Panc1 (cell line): Measurements from ENCODE around the gene DDX25. TPM values are rescaled to one million over a fixed set of nuclear protein-coding genes. Genes with fewer than 3 reads are reported as not detected.

Source experiments
- ATAC-seq: fragments of 200-7000 bp; cut with Tn5 transposase; 2 replicates; pipeline ENCODE4 v1.9.1; 2020; ENCODE audit warnings: mild to moderate bottlenecking, moderate library complexity
- BruUV-seq: library from RNA; stranded (reverse); fragments of 400-500 nt; replicated peaks from 2 replicates; lab custom pipeline; 2021; lab: Mats Ljungman, UMichigan
- CTCF ChIA-PET: fragments of 300-600 bp; sonication (Branson Sonifier 250); formaldehyde crosslinking; loops from one replicate; lab custom pipeline; 2022; ENCODE audit warnings: antibody characterized with exemption; lab: Charles Lee
- POLR2A ChIA-PET: fragments of 300-600 bp; sonication (Branson Sonifier 250); formaldehyde crosslinking; loops from one replicate; lab custom pipeline; 2022; ENCODE audit warnings: antibody characterized with exemption; lab: Charles Lee
- DNase-seq: peaks from one replicate; pipeline ENCODE4 v3.0.0-alpha.2; 2010; ENCODE audit warnings: low read depth, low spot score
- H3K27ac ChIP-seq: 2 replicates; pipeline ENCODE4 v1.5.1; 2011; ENCODE audit warnings: mild to moderate bottlenecking, low read length, inconsistent platforms
- H3K27me3 ChIP-seq: fragments of 200-500 bp; sonication (Bioruptor generic); 2 replicates; pipeline ENCODE4 v1.6.0; 2014; ENCODE audit warnings: low read length, inconsistent platforms; ENCODE audit not compliant: control insufficient read depth, insufficient read depth
- H3K36me3 ChIP-seq: fragments of 200-500 bp; sonication (Bioruptor generic); 2 replicates; pipeline ENCODE4 v1.5.1; 2014; ENCODE audit warnings: inconsistent platforms, mild to moderate bottlenecking, low read length, moderate library complexity; ENCODE audit not compliant: control insufficient read depth, insufficient read depth
- H3K4me1 ChIP-seq: 2 replicates; pipeline ENCODE4 v1.5.1; 2011; ENCODE audit warnings: inconsistent platforms, mild to moderate bottlenecking, low read length, moderate library complexity; ENCODE audit not compliant: control insufficient read depth, insufficient read depth
- H3K4me3 ChIP-seq, 2 experiments: 2 replicates each; pipeline ENCODE4 v1.5.1; 2011 to 2012; ENCODE audit warnings: low read depth in 2 of 2, low read length in 2 of 2, mild to moderate bottlenecking in 2 of 2, inconsistent platforms in 1 of 2, moderate library complexity in 1 of 2
- H3K9me3 ChIP-seq: fragments of 200-500 bp; sonication (Bioruptor generic); 2 replicates; pipeline ENCODE4 v1.5.1; 2014; ENCODE audit warnings: low read depth, mild to moderate bottlenecking, inconsistent platforms, low read length, moderate library complexity; ENCODE audit not compliant: control insufficient read depth, insufficient read depth
- POLR2AphosphoS5 ChIP-seq: IDR thresholded peaks from 2 replicates; pipeline ENCODE4 v1.6.1; 2012; ENCODE audit warnings: mild to moderate bottlenecking, low read depth, low read length, moderate library complexity
- SIN3A ChIP-seq: IDR thresholded peaks from 2 replicates; pipeline ENCODE4 v1.6.1; 2012; ENCODE audit warnings: low read depth, mild to moderate bottlenecking, low read length, moderate library complexity, borderline replicate concordance; ENCODE audit not compliant: insufficient read depth
- TCF7L2 ChIP-seq: IDR thresholded peaks from 2 replicates; pipeline ENCODE4 v1.6.1; 2011; ENCODE audit warnings: mild to moderate bottlenecking, low read depth, low read length, inconsistent platforms
- in situ Hi-C: cut with HindIII; loops from 2 replicates; pipeline ENCODE4 v1.10.0; 2016; ENCODE audit warnings: low sequenced_read_pairs, low pct_unique_long_range_greater_than_20kb
- intact Hi-C: fragments of 100-400 bp; cut with micrococcal nuclease; formaldehyde crosslinking; loops from one replicate; pipeline ENCODE4 v1.10.0; 2022; ENCODE audit not compliant: unreplicated experiment
- total RNA-seq: library from RNA; stranded (reverse); gene quantifications from one replicate; pipeline ENCODE4 v1.2.1, GENCODE V29; 2021; ENCODE audit not compliant: unreplicated experiment
- TF ChIP-seq, protein P1 (sequence below): fragments of 450-650 bp; IDR thresholded peaks from 2 replicates; pipeline ENCODE4 v1.5.1; 2017; ENCODE audit warnings: mild to moderate bottlenecking
- TF ChIP-seq, protein P2 (sequence below), 2 experiments: IDR thresholded peaks; 2 replicates each; pipeline ENCODE4 v1.6.1; 2011 to 2012; ENCODE audit warnings: low read depth in 2 of 2, control low read depth in 1 of 2, low read length in 1 of 2, mild to moderate bottlenecking in 1 of 2, moderate library complexity in 1 of 2; ENCODE audit not compliant: insufficient read depth in 1 of 2

DDX25 gene
- total RNA-seq, 1 experiment from 2014 or later, result 0.15 TPM

DNA sequence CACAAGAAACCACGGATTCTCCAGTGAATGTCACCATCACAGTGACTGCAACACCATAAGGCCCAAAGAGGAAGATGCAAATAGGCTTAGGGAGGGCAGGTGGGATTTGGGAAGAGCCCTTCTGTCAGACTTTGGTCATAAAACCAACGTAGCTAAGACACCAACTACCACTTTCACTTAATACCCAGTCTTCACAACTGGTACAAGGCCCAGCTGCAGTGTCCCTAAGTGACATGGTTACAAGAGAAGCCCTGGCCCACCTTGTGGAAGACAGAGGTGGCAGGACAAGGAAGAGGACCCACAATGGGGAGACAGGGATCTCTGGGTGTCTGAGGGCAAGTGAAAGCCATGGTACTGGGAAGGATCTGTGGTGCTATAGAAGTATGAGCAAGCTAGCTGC lies 51.5 kb downstream of the DDX25 start:
- Histone ChIP-seq H3K27ac (no peak overlapping the region), H3K4me1 (no peaks in the 10 kb centered on the region), H3K9me3 (no peaks in the 10 kb centered on the region), H3K27me3 (no peaks in the 10 kb centered on the region), H3K36me3 (no peaks in the 10 kb centered on the region), H3K4me3 (no peak overlapping the region)
- in situ Hi-C loops, result no loop called here
- CTCF ChIA-PET, result no interaction called here
- DNase-seq (no peak), ATAC-seq (no peak)
- POLR2A ChIA-PET, result no interaction called here
- intact Hi-C loops, result no loop called here
- no TSS peak for BruUV-seq
- no peak for TF ChIP-seq TCF7L2
- TF ChIP-seq, protein P1, sequence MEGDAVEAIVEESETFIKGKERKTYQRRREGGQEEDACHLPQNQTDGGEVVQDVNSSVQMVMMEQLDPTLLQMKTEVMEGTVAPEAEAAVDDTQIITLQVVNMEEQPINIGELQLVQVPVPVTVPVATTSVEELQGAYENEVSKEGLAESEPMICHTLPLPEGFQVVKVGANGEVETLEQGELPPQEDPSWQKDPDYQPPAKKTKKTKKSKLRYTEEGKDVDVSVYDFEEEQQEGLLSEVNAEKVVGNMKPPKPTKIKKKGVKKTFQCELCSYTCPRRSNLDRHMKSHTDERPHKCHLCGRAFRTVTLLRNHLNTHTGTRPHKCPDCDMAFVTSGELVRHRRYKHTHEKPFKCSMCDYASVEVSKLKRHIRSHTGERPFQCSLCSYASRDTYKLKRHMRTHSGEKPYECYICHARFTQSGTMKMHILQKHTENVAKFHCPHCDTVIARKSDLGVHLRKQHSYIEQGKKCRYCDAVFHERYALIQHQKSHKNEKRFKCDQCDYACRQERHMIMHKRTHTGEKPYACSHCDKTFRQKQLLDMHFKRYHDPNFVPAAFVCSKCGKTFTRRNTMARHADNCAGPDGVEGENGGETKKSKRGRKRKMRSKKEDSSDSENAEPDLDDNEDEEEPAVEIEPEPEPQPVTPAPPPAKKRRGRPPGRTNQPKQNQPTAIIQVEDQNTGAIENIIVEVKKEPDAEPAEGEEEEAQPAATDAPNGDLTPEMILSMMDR, result no peak
- no peak for TF ChIP-seq SIN3A
- TF ChIP-seq, protein P2, sequence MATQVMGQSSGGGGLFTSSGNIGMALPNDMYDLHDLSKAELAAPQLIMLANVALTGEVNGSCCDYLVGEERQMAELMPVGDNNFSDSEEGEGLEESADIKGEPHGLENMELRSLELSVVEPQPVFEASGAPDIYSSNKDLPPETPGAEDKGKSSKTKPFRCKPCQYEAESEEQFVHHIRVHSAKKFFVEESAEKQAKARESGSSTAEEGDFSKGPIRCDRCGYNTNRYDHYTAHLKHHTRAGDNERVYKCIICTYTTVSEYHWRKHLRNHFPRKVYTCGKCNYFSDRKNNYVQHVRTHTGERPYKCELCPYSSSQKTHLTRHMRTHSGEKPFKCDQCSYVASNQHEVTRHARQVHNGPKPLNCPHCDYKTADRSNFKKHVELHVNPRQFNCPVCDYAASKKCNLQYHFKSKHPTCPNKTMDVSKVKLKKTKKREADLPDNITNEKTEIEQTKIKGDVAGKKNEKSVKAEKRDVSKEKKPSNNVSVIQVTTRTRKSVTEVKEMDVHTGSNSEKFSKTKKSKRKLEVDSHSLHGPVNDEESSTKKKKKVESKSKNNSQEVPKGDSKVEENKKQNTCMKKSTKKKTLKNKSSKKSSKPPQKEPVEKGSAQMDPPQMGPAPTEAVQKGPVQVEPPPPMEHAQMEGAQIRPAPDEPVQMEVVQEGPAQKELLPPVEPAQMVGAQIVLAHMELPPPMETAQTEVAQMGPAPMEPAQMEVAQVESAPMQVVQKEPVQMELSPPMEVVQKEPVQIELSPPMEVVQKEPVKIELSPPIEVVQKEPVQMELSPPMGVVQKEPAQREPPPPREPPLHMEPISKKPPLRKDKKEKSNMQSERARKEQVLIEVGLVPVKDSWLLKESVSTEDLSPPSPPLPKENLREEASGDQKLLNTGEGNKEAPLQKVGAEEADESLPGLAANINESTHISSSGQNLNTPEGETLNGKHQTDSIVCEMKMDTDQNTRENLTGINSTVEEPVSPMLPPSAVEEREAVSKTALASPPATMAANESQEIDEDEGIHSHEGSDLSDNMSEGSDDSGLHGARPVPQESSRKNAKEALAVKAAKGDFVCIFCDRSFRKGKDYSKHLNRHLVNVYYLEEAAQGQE (IDR thresholded peaks at IDR 0.05; ENCODE audit: insufficient read depth in 1 of 2, low read depth in 2 of 2, low read length in 1 of 2), result no peak
- no peak for TF ChIP-seq POLR2AphosphoS5

DNA sequence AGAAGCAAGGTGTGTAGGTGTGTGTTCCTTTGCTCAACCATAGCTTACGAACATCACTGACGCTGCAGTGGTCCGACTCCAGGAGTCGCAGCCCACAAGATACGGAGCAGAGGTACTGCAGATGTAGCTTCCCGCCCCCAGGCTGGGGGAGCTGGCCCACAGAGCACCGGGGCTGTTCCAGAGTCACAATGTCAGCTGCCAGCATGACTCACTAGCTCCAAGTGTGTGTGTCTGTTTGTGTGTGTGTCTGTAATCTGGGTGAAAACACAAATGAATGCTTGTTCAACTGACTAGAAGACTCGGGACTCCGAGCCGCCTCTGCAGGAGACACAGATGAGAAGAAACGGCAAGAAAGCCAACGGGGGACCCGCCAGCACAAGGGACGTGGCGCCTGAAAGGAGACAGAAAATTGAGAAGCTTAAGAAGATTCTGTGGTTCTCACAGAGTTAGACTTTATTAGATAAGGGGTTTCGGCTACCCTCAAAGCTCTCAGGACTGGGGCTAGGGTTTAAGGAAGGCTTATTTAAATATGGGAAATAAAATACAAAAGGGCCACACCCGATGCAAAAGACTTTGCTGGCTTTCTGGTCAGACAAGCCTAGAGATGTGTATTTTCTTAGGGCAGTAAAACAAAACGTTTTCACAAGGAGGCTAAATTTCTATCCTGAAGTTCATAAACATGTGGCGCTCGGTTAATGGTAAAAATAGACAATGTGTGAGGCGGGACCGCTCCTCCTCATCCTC lies 52.3 kb downstream of the DDX25 start:
- H3K9me3 ChIP-seq, result no peaks in the 10 kb centered on the region
- no TSS peak for BruUV-seq
- intact Hi-C loops (no loop called here), in situ Hi-C loops (no loop called here)
- no peak for ATAC-seq
- H3K4me1 ChIP-seq, result no peaks in the 10 kb centered on the region
- no peaks in the 10 kb centered on the region for H3K27me3 ChIP-seq
- DNase-seq, result no peak
- TF ChIP-seq, protein P1, result no peak
- no peak for TF ChIP-seq TCF7L2
- no peak for TF ChIP-seq POLR2AphosphoS5
- no peak for TF ChIP-seq SIN3A
- TF ChIP-seq, protein P2 (IDR thresholded peaks at IDR 0.05; ENCODE audit: insufficient read depth in 1 of 2, low read depth in 2 of 2, low read length in 1 of 2), result no peak
- H3K27ac ChIP-seq, result no peak overlapping the region
- H3K36me3 ChIP-seq, result no peaks in the 10 kb centered on the region
- CTCF ChIA-PET, result no interaction called here
- POLR2A ChIA-PET, result no interaction called here
- H3K4me3 ChIP-seq, result no peak overlapping the region
